Keratinocyte (primary cell): ENCODE results near the gene TOLLIP.

Experiments
- CTCF ChIP-seq, 3 experiments: IDR thresholded peaks in 1 of 3; conservative IDR thresholded peaks in 1 of 3; optimal IDR thresholded peaks in 1 of 3; 2 replicates in 2 of 3; 3 replicates in 1 of 3; pipeline versions ENCODE3 to v1.5.1; 2011; ENCODE audit warnings: low read length in 3 of 3, mild to moderate bottlenecking in 3 of 3, moderate library complexity in 2 of 3, control low read depth in 1 of 3, inconsistent platforms in 1 of 3; ENCODE audit not compliant: insufficient read depth in 2 of 3; ENCODE audit errors: extremely low read depth in 1 of 3
- EZH2 ChIP-seq: IDR thresholded peaks from one replicate; pipeline ENCODE4 v1.6.1; 2012; ENCODE audit warnings: inconsistent platforms, mild to moderate bottlenecking, low read length, moderate library complexity

- no peak for TF ChIP-seq CTCF (optimal IDR thresholded peaks at IDR 0.05 in 1 of 3, IDR thresholded peaks at IDR 0.05 in 1 of 3, conservative IDR thresholded peaks at IDR 0.05 in 1 of 3; ENCODE audit: extremely low read depth in 1 of 3, insufficient read depth in 2 of 3, low read length in 3 of 3)
- no peak for TF ChIP-seq EZH2
Observed at GRCh38 chr11:1255151-1255550, 54.3 kb downstream of the TOLLIP start.
